HG03280 (cell line): ENCODE results near the gene CNGA3.
"Not testable (repeated sequence)": the region's sequence is repeated elsewhere in the genome, so short reads cannot be mapped to it uniquely, and the experiment has no call there.

ENCODE experiments used
- ATAC-seq: cut with Tn5 transposase; IDR thresholded peaks from one replicate; pipeline ENCODE4 v1.9.1; 2021; ENCODE audit warnings: mild to moderate bottlenecking, moderate library complexity; ENCODE audit not compliant: unreplicated experiment

The CNGA3 gene

DNA sequence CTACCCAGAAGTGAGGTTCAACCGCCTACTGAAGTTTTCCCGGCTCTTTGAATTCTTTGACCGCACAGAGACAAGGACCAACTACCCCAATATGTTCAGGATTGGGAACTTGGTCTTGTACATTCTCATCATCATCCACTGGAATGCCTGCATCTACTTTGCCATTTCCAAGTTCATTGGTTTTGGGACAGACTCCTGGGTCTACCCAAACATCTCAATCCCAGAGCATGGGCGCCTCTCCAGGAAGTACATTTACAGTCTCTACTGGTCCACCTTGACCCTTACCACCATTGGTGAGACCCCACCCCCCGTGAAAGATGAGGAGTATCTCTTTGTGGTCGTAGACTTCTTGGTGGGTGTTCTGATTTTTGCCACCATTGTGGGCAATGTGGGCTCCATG, 49.7 kb downstream of the CNGA3 start:
- no peak for ATAC-seq

DNA sequence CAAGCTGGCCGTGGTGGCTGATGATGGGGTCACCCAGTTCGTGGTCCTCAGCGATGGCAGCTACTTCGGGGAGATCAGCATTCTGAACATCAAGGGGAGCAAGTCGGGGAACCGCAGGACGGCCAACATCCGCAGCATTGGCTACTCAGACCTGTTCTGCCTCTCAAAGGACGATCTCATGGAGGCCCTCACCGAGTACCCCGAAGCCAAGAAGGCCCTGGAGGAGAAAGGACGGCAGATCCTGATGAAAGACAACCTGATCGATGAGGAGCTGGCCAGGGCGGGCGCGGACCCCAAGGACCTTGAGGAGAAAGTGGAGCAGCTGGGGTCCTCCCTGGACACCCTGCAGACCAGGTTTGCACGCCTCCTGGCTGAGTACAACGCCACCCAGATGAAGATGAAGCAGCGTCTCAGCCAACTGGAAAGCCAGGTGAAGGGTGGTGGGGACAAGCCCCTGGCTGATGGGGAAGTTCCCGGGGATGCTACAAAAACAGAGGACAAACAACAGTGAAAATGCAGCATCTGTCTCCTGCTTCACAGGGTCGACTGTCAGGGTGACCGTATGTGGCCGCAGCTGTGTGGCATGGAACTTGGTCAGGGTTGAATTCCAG, 50.6 kb downstream of the CNGA3 start:
- ATAC-seq, result no peak

DNA sequence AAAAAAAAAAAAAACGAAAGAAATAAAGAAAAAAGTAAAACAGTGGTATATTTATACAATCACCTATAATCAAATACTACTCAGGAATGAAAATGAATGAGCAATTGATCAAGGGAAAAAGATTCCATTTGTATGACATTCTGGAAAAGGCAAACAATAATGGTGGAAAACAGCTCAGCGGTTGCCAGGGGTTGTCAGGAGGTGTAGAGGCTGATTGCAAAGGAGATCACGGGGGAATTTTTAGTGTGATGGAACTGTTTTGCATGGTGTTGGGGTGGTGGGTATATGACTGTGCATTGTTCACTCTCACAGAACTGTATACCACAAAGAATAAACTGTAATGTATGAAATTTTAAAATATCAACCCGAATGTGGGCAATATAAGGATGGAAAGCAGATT, 52.9 kb downstream of the CNGA3 start:
- ATAC-seq, result no peak

DNA sequence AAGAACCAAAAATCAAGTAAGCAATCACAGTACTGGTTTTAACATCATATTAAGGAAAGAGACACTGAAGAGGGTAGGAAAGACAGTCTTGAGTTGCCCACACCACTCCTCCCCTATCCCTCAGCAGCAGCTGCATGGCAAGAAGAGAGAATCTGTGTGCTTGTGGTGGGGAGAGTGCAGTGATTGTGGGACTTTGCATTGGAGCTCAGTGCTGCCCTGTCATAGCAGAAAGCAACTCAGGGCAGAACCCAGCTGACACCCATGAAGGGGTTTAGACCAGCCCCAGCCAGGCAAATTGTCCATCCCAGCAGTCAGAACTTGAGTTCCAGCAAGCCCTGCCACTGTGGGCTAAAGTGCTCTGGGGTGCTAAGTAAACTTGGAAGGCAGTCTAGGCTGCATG, 57.6 kb downstream of the CNGA3 start:
- no peak for ATAC-seq

DNA sequence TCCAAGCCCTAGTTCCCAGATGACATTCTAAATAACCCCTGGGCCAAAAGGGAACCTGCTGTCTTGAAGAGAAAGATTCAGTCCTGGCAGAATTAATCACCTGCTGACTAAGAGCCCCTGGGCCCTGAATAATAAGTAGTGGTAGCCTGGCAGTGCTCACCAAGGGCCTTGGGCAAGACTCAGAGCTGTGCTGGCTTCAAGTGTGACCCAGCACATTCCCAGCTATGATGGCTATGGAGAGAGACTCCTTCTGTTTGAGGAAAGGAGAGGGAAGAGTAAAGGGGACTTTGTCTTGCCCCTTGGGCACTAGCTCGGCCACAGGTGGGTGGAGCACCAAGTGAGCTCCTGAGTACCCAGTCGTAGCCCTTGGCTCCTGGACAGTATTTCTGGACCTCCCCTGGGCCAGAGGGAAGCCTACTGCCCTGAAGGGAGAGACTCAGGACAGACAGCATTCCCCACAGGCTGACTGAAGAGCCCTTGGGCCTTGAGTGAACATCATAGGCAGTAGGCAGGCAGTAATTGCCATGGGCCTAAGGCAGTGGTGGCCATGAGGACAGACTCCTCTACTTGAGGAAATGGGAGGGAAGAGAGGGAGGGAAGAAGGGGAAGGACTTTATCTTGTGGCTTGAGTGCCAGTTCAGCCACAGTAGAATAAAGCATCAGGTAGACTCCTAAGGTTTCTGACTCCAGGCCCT, 58.4 kb downstream of the CNGA3 start:
- no peak for ATAC-seq

DNA sequence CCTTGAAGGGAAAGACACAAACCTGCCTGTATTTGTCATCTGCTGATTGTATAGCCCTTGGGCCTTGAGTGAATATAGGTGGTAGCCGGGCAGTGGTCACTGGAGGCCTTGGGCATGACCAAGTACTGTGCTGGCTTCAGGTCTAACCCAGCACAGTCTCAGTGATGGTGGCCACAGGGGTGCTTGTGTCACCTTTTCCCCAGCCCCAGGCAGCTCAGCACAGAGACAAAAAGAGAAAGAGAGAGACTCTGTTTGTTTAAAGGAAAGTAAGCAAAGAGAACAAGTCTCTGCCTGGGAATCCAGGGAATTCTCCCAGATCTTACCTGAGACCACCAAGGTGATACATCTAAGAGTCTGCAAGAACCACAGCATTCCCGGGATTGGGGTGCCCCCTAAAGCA, 59.0 kb downstream of the CNGA3 start:
- ATAC-seq, result no peak

DNA sequence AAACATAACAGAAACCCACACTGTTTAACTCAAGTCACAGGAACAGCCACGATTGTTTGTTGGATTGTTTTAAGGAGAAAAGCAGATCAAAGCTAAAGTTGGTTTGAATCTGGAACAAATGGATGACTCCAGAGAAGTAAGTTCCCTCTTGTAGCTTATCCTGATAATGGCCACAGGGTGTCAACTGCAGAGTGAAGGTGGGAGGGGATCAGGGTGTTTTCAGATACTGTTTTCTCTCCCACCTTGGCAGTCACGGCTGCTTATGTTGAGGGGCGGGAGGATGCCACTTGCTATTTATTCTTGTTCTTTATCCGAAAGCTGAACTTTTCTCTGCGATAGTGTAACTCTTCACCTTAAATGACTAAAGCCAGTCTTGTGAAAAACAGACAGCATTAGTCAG, 61.9 kb downstream of the CNGA3 start:
- ATAC-seq, result no peak

DNA sequence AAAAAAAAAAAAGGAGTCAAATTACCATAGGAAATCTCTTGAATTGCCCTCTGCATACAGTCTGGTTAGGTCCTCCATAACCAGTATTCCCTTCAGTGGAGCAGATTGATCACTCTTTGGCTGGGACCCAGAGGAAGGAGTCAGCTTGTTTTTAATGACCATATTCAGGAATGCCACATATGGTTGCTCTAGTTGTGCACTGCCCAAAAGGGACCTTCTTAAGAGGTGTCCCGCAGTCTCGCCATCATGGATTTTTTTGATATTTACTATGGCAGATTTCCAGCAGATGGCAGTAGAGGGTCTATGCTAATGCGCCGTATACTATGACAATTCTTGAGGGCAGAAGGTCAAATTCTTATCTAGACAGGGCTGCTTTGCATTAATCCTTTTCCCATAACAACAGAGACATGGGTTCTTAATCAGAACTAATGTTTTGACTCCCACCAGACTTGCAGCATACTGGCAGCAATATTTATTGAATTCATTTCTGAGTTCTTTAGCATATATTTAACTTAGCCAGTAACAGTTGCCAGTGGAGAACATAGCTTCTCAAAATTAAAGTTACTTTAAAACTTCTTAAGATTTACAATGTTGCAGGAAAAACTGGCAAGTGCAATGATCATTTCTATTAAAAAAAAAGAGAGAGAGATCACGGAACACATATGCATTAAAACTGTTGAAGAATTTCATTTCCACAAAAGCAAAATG, 66.6 kb downstream of the CNGA3 start:
- peak; percentile 86 for ATAC-seq

DNA sequence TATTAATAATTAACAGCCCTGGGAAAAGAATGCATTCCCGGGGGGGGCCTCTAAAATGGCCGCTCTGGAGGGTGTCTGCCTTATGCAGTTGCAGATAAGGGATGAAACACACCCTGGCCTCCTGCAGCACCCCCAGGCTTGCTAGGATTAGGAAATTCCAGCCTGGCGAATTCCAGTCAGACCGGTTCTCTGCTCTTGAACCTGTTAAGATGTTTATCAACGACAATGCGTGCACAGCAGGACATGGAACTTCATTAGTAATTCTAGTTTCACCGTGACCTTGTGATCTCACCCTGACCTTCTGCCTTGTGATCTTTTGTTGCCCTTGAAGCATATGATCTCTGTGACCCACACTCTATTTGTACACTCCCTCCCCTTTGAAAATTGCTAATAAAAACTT, 68.0 kb downstream of the CNGA3 start:
- ATAC-seq, result not testable (repeated sequence)

DNA sequence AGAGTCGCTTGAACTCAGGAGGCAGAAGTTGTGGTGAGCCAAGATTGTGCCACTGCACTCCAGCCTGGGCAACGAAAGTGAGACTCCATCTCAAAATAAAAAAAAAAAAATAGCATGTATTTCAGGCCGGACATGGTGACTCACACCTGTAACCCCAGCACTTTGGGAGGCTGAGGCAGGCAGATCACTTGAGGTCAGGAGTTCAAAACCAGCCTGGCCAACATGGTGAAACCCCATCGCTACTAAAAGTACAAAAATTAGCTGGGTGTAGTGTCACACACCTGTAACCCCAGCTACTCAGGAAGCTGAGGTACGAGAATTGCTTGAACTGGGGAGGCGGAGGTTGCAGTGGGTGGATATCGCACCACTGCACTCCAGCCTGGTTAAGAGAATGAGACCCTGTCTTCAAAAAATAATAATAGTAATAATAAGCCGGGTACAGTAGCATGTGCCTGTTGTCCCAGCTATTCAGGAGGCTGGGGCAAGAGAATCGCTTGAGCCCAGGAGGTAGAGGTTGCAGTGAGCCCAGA, 69.5 kb downstream of the CNGA3 start:
- not testable (repeated sequence) for ATAC-seq

DNA sequence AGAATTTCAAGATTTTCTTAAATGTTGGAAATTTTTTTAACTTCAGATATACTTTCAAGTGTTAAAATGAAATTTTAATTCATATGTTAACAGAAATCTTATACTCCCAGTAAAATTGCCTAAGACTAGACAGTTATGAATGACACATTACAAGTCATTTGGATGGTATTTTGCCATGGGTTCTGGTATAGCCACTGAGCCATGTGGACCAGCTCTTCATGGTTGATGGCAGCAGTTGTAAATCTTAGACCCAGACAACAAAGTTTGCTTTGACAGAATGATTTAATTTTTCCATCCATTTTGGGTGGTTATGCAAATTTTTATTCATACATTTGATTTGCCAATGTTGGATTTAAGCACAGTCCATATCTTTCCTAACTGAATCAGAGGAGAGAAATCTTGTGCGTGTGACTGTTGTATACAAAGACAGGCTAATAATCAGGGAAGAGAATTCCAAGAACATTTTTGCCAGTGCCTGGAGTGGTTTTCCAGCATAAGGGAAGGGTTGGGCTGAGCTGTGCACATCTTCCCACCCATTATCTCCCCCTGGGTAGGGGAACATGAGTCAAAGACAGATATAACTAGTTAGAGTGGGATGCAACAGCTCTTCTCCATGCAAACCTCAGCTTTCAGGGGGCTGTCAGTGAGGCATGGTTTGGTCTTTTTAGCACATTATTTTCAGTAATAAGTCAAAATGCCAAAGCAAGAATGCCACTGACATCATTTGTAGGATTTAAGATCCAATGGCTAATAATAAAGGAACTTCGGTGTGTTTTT, 70.3 kb downstream of the CNGA3 start:
- ATAC-seq, result no peak

DNA sequence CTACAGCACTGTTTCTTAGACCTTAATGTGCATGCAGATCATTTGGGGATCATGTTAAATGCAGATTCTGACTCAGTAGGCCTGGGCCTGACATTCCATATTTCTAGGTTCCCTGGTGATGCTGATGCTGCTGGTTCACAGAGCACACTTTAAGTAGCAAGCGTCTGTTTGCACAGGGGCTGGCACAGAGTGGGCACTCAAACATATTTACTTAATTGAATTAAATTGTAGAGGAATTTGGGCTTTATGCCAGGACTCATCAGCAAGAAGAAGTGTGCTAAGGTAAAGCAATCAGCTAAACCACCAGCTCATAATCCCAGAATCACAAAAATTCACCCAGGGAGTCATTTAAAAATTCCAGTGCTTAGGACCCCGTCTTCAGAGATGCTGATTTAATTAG, 73.3 kb downstream of the CNGA3 start:
- no peak for ATAC-seq

DNA sequence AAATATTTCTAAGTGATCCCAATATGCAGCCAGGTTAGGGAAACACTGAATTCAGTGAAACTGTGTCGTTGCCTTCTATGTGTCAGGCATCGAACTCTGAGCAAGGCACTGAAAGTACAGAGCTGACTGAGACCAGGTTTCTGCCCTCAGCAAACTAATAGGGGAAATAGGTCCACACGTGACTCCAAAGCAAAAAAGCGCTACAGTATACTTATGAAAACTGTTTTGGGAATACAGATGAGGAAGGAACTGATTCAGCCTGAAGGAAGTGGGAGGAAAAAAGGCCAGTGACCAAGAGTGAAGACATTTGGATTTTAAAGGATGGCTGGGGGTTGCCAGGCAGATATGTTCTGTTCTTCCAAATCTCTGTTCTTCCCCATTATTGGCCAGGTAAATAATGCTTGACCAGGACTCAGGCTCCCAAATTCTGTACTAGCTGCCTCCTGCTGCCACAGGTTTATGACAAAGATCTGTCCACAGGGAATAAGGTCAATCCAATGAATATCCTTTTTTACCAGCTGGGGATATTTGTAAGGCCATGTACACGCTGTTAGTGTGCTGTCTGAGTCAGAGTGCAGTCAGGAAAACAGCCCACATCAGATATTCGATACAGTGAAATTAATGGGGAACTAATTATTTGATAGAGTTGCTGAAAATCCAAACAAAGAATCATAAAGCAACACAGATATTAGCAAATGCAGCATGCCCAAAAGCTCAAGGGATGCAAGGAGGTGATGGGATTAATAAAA, 73.9 kb downstream of the CNGA3 start:
- no peak for ATAC-seq

DNA sequence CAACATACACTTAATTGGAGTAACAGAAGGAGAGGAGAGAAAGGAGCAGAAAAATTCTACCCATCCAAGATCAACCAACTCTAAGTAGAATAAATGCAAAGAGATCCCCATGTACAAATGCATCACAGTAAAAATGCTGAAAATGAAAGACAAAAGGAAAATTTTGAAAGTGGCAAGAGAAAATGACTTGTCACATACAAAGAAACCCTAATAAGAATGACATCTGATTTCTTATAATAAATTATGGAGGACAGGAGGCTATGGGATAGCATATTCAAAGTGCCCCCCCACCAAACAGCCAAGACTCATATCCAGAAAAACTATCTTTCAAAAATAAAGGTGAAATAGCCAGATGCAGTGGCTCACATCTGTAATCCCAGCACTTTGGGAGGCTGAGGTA, 76.2 kb downstream of the CNGA3 start:
- no peak for ATAC-seq

DNA sequence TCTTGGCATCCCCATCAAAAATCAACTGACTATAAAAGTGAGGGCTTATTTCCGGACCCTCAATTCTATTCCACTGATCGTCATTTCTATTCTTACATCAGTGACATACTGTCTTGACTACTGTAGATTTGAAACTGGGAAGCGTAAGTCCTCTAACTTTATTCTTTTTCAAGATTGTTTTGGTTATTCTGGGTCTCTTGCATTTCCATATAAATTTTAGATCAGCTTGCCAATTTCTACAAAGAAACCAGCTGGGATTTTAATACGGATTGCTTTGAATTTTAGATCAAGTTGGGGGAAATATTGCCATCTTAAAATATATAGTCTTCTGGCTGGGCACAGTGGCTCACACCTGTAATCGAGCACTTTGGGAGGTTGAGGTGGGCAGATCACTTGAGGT, 80.5 kb downstream of the CNGA3 start:
- ATAC-seq, result no peak

DNA sequence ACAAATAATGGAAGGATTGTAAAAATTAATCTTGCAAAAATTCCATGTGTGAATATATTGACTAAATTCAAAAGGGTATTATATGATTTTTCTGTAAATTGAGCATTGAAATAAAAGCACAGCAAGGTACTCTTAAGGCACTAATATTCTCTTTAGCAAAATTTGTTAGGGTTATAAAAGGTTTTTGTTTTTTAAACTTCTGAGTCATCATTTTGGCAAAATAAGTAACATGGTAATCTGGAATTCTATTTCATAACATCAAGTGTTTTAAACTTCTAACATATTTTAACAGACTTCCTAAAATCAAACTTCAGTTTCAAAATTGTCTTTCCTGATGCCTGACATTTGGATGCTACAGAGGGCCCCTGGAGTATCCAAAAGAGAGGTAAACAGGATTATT, 85.9 kb downstream of the CNGA3 start:
- ATAC-seq, result no peak

DNA sequence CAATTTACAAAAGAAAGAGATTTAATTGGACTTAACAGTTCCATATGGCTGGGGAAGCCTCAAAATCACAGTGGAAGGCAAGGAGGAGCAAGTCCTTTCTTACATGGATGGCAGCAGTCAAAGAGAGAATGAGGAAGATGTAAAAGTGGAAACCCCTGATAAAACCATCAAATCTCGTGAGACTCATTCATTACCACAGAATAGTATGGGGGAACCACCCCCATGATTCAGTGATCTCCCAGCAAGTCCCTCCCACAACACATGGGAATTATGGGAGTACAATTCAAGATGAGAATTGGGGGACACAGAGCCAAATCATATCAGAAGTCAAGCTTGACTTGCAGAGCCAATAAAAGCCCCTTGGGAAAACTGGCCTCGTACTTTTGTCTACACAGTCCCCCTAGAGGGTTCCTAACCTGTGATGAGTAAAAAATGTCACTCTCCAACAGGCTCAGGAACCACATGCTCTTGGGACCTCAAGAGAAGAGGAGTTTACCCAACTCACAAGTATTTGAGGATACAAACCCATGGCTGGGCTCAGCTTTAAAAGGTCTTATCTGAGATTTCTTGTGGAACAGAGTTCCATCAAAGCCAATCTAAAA, 87.2 kb downstream of the CNGA3 start:
- ATAC-seq, result no peak

DNA sequence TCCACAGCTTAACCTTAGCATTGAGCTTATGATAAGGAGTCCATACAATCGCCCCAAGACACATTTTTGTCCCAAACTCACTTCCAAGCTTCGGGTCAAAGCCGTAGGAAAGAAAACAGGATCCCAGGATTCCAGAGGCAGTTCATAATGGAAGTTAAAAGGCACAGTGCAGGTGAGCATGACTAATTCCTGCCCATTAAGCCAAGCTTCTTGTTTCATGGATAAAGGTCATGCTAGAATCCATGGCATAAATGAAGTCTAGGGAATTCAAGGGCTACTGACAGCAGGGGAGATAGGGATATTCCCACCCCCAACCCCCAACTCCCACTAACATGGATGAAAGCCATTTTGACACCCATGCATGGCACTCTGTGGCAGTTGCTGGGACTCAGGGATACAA, 88.2 kb downstream of the CNGA3 start:
- ATAC-seq, result no peak

DNA sequence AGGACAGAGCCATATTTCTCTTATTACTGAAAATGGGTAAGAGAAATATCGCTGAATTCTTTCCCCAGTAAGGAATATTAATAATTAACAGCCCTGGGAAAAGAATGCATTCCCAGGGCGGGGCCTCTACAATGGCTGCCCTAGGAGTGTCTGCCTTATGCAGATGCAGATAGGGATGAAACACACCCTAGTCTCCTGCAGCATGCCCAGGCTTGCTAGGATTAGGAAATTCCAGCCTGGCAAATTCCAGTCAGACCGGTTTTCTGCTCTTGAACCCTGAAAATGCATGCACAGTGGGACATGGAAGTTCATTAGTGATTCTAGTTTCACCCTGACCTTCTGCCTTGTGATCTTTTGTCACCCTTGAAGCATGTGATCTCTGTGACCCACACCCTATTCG, 89.4 kb downstream of the CNGA3 start:
- not testable (repeated sequence) for ATAC-seq

DNA sequence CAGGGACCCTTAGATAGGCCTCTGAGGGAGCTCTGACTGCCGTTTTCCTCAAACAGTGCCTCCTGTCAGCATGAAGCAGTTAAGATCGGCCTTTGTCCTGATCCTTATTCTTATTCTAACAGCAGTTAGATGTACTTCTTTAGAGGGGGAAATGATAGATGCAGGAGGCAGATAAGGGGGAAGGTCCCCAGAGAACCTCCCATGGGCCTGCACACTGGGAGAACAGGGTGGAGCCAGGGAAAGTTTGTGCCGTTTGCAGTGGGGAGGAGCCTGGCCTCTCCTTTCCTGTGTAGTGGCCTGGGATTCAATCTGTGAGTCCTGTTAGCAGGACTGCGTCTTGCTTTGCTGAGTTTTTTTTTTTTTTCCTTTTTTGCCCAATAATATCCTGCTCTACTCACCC, 90.5 kb downstream of the CNGA3 start:
- no peak for ATAC-seq
